ENCODE data around the gene NPM1. TPM values are rescaled to one million over a fixed set of nuclear protein-coding genes. Genes with fewer than 3 reads are reported as not detected.

The NPM1 gene
- total RNA-seq, 1 experiment from 2014 or later, result 3,530 TPM

- no peak for TF ChIP-seq STAT6 (CRISPR knock-in tag; conservative IDR thresholded peaks at IDR 0.05; ENCODE audit: low read depth)
- TF ChIP-seq SOX15 (CRISPR knock-in tag; IDR thresholded peaks at IDR 0.05), result no peak
- 0 out of 2 replicates have a peak, but pooled peaks have one; percentile 2 for TF ChIP-seq ZNF425 (CRISPR knock-in tag; conservative IDR thresholded peaks at IDR 0.05)
- TF ChIP-seq NFYB (CRISPR knock-in tag; conservative IDR thresholded peaks at IDR 0.05; ENCODE audit: low read depth), result no peak
- TF ChIP-seq FOXP1 (CRISPR knock-in tag; IDR thresholded peaks at IDR 0.05; ENCODE audit: borderline replicate concordance), result no peak
- TF ChIP-seq PRDM15 (CRISPR knock-in tag; IDR thresholded peaks at IDR 0.05), result no peak
- TF ChIP-seq ZNF317 (CRISPR knock-in tag; IDR thresholded peaks at IDR 0.05; ENCODE audit: borderline replicate concordance, low read depth), result no peak
- no peak for TF ChIP-seq CTCF (IDR thresholded peaks at IDR 0.05)
- TF ChIP-seq ATF1 (CRISPR knock-in tag; IDR thresholded peaks at IDR 0.05), result no peak
Measured at GRCh38 chr5:171391996-171392577, 4.4 kb downstream of the NPM1 start (continued).

GRCh38 chr5:171392585-171393159 lies 5.0 kb downstream of the NPM1 start:
- Mint-ChIP-seq H3K36me3 (peaks cover 96% of the 10 kb centered on the region), H3K4me1 (peaks cover 66% of the 10 kb centered on the region), H3K27me3 (ENCODE audit: low read depth) (no peaks in the 10 kb centered on the region; the same call in 1 of the 2 replicates), H3K27ac (no peak overlapping the region; the same call in 1 of the 2 replicates), H3K9me3 (no peaks in the 10 kb centered on the region), H3K4me3 (peak overlapping the region; percentile 53)
- ChIA-PET POLR2A (interaction anchor here (0.5 kb wide), 1 partner anchor 56 kb away, joined by 3 read pairs; no protein-coding TSS in a partner anchor), CTCF (interaction anchor here (1.7 kb wide), 2 partner anchors 13 to 26 kb away, joined by 4 to 5 read pairs; no protein-coding TSS in a partner anchor)
- ATAC-seq (no peak), DNase-seq (ENCODE audit: low spot score) (no peak)
- no peak for TF ChIP-seq AFF4 (CRISPR knock-in tag; IDR thresholded peaks at IDR 0.05; ENCODE audit: borderline replicate concordance)
- no peak for TF ChIP-seq ZMAT4 (CRISPR knock-in tag; IDR thresholded peaks at IDR 0.05)
- no peak for TF ChIP-seq ZNF121 (CRISPR knock-in tag; IDR thresholded peaks at IDR 0.05)
- TF ChIP-seq RELA (CRISPR knock-in tag; IDR thresholded peaks at IDR 0.05; ENCODE audit: borderline replicate concordance), result no peak
- TF ChIP-seq RORB (CRISPR knock-in tag; IDR thresholded peaks at IDR 0.05), result no peak
- no peak for TF ChIP-seq ZBTB21 (CRISPR knock-in tag; IDR thresholded peaks at IDR 0.05; ENCODE audit: borderline replicate concordance)
- TF ChIP-seq KAT7 (CRISPR knock-in tag; IDR thresholded peaks at IDR 0.05; ENCODE audit: borderline replicate concordance), result no peak
